H1 (cell line): ENCODE data around the gene TUBGCP4. TPM values are rescaled to one million over a fixed set of nuclear protein-coding genes. Genes with fewer than 3 reads are reported as not detected.

ENCODE experiments used
- GABPA ChIP-seq: IDR thresholded peaks from 2 replicates; pipeline ENCODE4 v1.6.1; 2011; ENCODE audit warnings: mild to moderate bottlenecking, low read length, moderate library complexity, borderline replicate concordance; ENCODE audit not compliant: insufficient read depth
- SIN3A ChIP-seq, 2 experiments: IDR thresholded peaks in 1 of 2; conservative IDR thresholded peaks in 1 of 2; 2 replicates each; pipeline ENCODE4 v1.6.1; 2011 to 2012; ENCODE audit warnings: low read length in 2 of 2, improper control_type of control experiment in 1 of 2, low read depth in 1 of 2, mild to moderate bottlenecking in 1 of 2
- polyA plus RNA-seq, 7 experiments: library from polyadenylated mRNA; depleted of rRNA in 3 of 7; stranded (reverse) in 5 of 7; unstranded in 2 of 7; fragments of >200 nt in 5 of 7; fragments of 200-250 nt in 2 of 7; gene quantifications; 1 replicate in 5 of 7; 2 replicates in 1 of 7; 4 replicates in 1 of 7; pipeline versions ENCODE4 v1.2.1 to v1.2.3, GENCODE V29; 2011 to 2013; ENCODE audit warnings: missing spikeins in 2 of 7, mixed read lengths in 2 of 7
- total RNA-seq: library from RNA; stranded (reverse); fragmentation: NEBNext Ultra II Directional; extraction: Animal tissue kit (Norgen Biotek cat#: 25700); gene quantifications from 2 replicates; pipeline ENCODE4 v1.2.1, GENCODE V29; 2021

The TUBGCP4 gene
- total and polyA plus RNA-seq, 2 of the 8 experiments (the other 6 are each of a cell fraction or from before 2014, with no cell fraction given): 7.3 to 23.4 TPM

DNA sequence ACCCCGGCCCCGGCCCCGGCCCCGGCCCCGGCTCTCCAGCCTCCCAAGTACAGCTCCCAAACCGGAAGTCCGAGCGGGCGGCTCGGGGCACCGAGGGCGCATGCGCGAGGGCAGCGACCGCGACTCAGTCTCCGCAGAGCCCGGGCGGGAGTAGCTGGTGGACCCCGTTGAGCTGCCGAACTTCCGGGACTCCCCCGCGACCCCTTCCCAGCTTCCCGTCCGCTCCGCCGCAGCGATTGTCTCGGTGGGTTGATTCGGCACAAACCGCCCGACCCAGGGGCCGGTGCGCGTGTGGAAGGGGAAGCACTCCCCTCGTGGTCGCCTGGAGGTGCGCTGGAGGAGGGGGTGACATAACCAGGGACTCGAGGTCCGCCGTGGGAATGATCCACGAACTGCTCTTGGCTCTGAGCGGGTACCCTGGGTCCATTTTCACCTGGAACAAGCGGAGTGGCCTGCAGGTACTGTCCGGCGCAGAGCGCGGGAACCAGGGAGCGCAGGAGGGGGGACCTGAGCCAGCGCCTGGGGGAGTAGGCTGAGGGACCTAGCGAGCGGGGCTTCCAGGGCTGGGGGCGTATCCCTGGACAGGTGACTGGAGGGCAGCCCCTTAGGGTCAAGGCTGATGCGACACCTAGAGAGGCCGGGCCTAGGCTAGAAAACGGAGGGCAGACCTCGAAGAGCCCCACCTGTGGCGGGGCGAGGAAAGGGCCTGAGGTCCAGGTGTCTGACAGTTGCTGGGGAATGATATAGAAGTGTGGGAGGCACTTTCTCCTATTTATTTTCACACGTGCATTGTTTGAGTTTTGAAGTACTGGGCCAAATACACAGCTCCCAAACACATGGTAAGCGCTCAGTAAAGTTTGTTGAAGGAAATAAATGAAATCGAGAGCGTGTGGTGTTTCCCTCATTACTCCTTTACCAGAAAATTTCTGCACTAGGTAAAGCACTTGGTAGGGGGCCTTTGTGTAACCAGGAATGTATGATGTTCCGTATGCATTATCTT lies at the start of gene TUBGCP4, which contains the start of gene ZSCAN29 (continued):
- peak; percentile 64 to 69; a peak in 2 of 4 replicates for TF ChIP-seq SIN3A (conservative IDR thresholded peaks at IDR 0.05 in 1 of 2, IDR thresholded peaks at IDR 0.05 in 1 of 2; ENCODE audit: low read depth in 1 of 2, low read length in 2 of 2)
- TF ChIP-seq GABPA: peak; percentile 77; the same call in 1 of the 2 replicates
